ENCODE data around the gene MAST4.

Gene MAST4

GRCh38 chr5:67010684-67011409, 414.7 kb downstream of the MAST4 start (continued):
- TF ChIP-seq ZNF513 (tag by site-specific recombination; IDR thresholded peaks at IDR 0.05) (no peak), KLF16 (tag by site-specific recombination; IDR thresholded peaks at IDR 0.05) (no peak), REPIN1 (tag by site-specific recombination; IDR thresholded peaks at IDR 0.05; ENCODE audit: low read depth) (no peak), ZNF341 (tag by site-specific recombination; IDR thresholded peaks at IDR 0.05; ENCODE audit: low read depth) (peak; percentile 44; the same call in 1 of the 2 replicates), ZNF518A (tag by site-specific recombination; conservative IDR thresholded peaks at IDR 0.05; ENCODE audit: low read depth) (no peak), ZNF701 (tag by site-specific recombination; IDR thresholded peaks at IDR 0.05) (no peak), PRDM2 (tag by site-specific recombination; IDR thresholded peaks at IDR 0.05; ENCODE audit: borderline replicate concordance) (no peak), ATF2 (tag by site-specific recombination; IDR thresholded peaks at IDR 0.05; ENCODE audit: low read depth) (no peak), SP2 (tag by site-specific recombination; IDR thresholded peaks at IDR 0.05) (no peak), HOXC10 (CRISPR knock-in tag; IDR thresholded peaks at IDR 0.05) (no peak), ZNF660 (tag by site-specific recombination; IDR thresholded peaks at IDR 0.05) (no peak), ZNF843 (tag by site-specific recombination; IDR thresholded peaks at IDR 0.05) (no peak), ZNF473 (tag by site-specific recombination; IDR thresholded peaks at IDR 0.05) (no peak), ZNF311 (tag by site-specific recombination; IDR thresholded peaks at IDR 0.05; ENCODE audit: borderline replicate concordance) (no peak), GFI1B (tag by site-specific recombination; IDR thresholded peaks at IDR 0.05) (no peak), ZNF18 (tag by site-specific recombination; IDR thresholded peaks at IDR 0.05) (no peak), ZNF23 (tag by site-specific recombination; IDR thresholded peaks at IDR 0.05; ENCODE audit: borderline replicate concordance) (no peak), ZNF629 (tag by site-specific recombination; IDR thresholded peaks at IDR 0.05) (peak; percentile 55), ZNF488 (tag by site-specific recombination; IDR thresholded peaks at IDR 0.05) (no peak), BCL6B (tag by site-specific recombination; IDR thresholded peaks at IDR 0.05) (no peak), ZNF776 (tag by site-specific recombination; IDR thresholded peaks at IDR 0.05; ENCODE audit: borderline replicate concordance) (no peak)
